ENCODE data around the gene KATNB1.
"Not testable (repeated sequence)": the region's sequence is repeated elsewhere in the genome, so short reads cannot be mapped to it uniquely, and the experiment has no call there.

KATNB1 gene

GRCh38 chr16:57745768-57746167 is 10.2 kb downstream of the KATNB1 start:
- no peak for DNase-seq

GRCh38 chr16:57746316-57746715 is 10.7 kb downstream of the KATNB1 start:
- not testable (repeated sequence) for DNase-seq

- no peak for DNase-seq
Observed at GRCh38 chr16:57747091-57747490, 11.5 kb downstream of the KATNB1 start.

DNA sequence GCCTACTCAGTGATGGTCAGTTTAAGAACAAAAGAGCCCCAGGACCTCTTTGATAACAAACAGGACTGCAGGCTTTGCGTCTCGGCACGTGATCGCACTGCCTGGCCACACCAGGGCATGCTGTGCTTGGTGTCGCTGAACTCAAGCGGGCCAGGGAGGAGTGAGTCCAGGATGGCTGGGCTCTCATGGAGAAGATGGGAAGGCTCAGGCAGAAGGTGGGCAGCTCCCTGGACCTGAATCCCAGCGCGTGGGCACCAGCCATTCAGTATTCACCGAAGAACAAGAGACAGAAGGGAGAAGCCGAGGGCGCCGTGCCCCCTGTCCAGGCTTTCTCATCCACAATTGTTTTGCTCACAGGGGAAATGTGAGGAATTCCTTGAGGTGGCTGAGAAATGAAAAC is 11.9 kb downstream of the KATNB1 start:
- DNase-seq = no peak

GRCh38 chr16:57747996-57748395 is 12.4 kb downstream of the KATNB1 start:
- DNase-seq = no peak

- DNase-seq = no peak
Observed at GRCh38 chr16:57748596-57748995, 13.0 kb downstream of the KATNB1 start.

DNA sequence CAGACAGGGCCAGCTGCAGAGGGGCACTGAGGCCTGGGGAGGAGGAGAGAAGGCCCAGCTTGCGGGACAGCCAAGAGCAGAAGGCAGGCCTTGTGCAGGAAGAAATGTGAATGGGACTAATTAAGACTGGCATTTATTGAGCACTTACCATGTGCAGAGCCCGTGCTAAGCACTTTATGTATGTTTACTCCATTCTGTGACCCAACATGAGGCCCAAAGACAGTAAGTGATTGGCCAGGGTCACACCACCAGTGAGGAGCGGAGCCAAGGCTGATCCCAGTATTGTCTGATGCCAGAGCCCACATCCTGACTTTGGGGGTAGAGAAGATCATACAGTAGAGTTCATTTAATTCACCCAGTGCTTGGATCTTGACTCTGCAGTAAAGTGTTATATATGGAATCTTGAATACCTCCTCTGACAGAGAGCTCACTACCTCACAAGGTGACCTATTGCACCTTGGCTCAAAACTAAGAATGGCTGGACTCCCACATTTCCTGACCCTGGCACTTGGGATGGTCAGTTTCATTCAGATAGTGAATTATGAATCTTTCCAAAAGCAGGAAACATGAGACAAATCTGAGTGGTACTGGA is 13.6 kb downstream of the KATNB1 start:
- no peak for DNase-seq

DNA sequence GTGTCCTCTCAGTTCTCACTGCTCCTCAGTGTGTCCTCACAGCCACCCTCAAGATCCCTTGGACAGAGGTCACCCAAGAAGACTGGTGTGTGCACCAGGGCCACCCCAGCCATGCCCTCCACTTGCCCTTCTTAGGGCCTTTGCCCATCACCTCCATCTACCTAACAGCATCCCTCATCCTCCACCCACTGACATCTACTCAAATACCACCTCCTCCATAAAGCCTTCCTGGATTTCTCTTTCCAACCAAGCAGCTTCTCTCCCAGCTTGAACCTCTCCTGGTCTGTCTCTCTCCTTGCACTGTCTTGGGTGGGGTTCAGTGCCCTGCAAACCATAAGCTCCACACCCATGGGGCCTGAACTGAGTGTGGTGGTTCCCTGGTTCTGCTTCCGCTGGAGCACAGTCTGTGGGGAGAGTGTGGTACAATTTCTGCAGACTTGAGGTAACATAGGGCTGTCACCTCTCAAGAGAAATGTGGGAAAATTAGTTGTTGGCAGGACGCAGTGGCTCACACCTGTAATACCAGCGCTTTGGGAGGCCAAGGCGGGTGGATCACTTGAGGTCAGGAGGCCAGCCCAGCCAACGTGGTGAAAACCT is 14.4 kb downstream of the KATNB1 start:
- DNase-seq = no peak

- DNase-seq = no peak
Observed at GRCh38 chr16:57750796-57751538, 15.4 kb downstream of the KATNB1 start.

- DNase-seq = no peak
Observed at GRCh38 chr16:57751539-57752202, 16.1 kb downstream of the KATNB1 start.

DNA sequence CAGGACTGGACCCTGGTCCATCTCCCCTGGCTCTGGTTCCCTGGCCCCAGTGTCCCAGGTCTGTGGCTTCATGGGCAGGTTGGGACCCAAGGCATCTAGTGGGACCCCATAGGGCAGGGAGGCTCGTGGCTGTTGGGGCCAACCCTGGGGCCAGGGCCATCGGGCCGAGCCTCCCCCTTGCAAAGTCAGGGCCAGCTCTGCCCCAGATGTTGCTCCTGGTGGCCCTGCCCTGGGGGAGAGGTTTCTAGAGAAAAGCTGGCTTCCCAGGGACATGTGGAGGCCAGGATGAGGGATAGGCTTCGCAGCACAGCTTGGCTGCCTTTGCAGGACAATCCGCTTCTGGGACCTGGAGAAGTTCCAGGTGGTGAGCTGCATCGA is 16.6 kb downstream of the KATNB1 start:
- no peak for DNase-seq

DNA sequence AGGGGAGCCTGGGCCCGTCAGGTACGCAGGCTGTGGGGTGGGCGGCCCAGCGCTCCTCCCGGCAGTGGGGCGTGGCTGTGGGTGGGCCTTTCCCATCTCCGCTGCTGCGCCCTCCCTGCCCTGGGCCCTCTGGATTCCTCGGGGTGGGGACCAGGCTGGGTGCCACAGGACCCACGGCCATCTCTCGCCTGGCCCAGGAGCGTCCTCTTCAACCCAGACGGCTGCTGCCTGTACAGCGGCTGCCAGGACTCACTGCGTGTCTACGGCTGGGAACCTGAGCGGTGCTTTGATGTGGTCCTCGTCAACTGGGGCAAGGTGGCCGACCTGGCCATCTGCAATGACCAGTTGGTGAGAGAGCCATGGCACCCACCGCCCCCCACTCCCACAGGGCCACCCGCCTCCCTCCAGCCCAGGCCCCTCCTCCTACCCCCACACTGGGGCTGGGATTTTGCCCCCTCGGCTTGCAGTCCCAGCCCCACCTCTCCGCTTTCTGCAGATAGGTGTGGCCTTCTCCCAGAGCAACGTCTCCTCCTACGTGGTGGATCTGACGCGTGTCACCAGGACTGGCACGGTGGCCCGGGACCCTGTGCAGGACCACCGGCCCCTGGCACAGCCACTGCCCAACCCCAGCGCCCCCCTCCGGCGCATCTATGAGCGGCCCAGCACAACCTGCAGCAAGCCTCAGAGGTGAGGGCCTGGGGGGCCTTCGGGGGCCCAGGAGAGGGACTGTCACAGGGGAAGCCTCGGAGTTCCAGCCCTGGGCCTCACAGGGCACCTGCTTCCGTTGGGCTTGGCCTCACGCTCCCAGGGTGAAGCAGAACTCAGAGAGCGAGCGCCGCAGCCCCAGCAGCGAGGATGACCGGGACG is 17.2 kb downstream of the KATNB1 start:
- DNase-seq = no peak

GRCh38 chr16:57753448-57754353 is 18.1 kb downstream of the KATNB1 start:
- DNase-seq = no peak

GRCh38 chr16:57754354-57755060 is 18.9 kb downstream of the KATNB1 start:
- no peak for DNase-seq

DNA sequence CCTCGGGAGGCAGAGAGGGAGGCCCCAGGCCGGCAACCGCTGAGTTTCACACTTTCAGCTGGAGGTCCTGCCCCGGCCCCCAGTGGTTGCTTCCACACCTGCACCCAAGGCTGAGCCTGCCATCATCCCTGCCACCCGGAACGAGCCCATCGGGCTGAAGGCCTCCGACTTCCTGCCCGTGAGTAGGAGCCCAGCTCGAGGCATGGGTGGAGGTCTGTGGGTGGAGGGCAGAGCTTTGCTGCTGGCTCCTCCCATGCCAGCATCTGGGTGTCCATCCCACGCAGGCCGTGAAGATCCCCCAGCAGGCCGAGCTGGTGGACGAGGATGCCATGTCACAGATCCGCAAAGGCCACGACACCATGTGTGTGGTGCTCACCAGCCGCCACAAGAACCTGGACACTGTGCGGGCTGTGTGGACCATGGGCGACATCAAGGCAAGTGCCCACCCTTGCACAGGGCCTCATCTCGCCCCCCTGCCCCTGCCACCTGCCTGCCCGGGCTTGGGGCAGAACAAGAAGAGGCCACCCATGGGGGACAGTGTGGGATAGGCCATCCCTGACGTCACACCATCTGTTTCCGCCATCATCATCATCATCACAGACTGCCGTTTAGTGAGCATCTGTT is 19.6 kb downstream of the KATNB1 start:
- no peak for DNase-seq

DNA sequence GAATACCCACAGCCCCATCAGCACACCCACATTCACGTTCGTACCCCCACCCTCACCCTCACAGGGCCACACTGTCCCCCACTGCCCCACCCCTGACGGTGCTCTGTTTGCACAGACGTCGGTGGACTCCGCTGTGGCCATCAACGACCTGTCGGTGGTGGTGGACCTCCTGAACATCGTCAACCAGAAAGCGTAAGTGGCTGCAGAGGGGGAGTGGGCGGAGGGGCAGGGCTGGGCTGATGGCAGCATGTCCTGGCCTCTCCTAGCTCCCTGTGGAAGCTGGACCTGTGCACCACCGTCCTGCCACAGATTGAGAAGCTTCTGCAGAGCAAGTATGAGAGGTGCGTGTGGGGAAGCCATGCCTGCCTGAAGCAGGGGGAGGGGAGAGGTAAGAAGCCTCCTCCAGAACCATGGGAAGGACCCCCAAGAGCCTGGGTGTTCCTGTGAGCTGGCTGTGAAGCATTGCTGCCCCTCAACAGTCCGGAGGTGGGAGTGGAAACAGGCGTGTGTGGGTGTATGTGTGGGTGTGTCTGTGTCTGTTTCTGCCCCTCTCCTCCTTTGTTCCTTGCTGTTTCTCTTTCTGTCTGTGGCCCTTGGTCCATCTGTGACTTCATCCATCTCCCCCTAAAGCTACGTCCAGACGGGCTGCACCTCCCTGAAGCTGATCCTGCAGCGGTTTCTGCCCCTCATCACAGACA is 20.3 kb downstream of the KATNB1 start:
- DNase-seq = no peak

- no peak for DNase-seq
Observed at GRCh38 chr16:57756424-57757325, 21.1 kb downstream of the KATNB1 start.

- DNase-seq = peak; percentile 77 to 90
Observed at GRCh38 chr16:57757326-57757786, 21.8 kb downstream of the KATNB1 start.

- no peak for DNase-seq
Observed at GRCh38 chr16:57757883-57758282, 22.3 kb downstream of the KATNB1 start.
